Measurements from ENCODE around the gene SPARCL1.
A peak's percentile ranks its signal among the peaks of the same experiment; 100 is the strongest.
"Not testable (repeated sequence)": the region's sequence is repeated elsewhere in the genome, so short reads cannot be mapped to it uniquely, and the experiment has no call there.

Gene SPARCL1

DNA sequence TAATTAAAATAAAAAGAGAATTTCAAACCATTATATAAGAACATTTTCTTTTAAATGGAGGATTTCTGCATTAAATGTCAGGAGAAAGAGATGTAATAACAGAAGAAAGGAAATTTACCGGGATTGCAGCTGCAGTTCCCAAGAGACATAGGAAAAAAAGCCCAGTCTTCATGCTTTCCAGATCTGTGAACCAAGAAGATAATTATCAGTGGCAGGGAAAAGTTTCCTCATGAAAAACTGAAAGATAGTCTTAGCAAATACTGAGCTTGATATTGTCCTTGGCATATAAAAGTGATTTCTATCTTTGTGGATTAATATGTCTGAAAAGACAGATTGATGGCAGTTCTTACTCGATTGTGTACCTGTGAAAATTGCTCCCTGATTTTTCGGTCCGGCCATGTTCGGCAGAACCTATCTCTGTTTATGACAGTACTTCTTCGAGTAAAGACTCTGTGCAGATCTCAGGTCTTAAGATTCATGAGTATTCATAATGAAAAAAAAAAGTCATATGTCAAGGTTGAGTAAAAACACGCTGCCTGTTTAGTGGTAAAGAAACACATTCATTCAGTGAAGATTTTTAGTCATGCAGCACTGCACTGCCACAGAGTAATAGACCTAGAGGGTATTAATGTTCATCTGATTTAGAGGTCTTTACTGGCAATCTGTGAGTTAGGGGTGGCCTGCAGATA, 29.6 kb downstream of the SPARCL1 start:
- no peak for DNase-seq

DNA sequence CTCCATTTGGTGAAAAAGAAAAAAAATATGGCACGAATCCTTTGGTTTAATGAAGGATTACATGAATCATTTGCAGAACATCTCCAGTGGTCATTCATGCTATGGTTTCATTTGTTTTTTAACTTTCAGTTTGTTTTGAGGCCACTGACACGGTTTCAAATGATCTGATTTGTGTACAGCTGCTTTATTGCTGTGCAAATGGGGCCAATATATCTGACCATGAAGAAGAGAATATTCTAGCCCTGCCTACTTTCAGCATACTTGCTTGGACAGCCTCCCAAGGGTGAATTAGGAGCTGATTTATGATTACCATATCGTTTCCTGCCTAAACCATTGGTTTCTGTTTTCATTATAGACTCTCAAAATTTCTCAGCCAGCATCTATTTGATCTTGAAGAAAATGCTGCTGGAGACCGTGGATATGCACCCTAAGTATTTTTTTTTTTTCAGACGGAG, 30.7 kb downstream of the SPARCL1 start:
- no peak for DNase-seq

- no peak for DNase-seq
These were observed 31.6 kb downstream of the SPARCL1 start for GRCh38 chr4:87497578-87497977.

DNA sequence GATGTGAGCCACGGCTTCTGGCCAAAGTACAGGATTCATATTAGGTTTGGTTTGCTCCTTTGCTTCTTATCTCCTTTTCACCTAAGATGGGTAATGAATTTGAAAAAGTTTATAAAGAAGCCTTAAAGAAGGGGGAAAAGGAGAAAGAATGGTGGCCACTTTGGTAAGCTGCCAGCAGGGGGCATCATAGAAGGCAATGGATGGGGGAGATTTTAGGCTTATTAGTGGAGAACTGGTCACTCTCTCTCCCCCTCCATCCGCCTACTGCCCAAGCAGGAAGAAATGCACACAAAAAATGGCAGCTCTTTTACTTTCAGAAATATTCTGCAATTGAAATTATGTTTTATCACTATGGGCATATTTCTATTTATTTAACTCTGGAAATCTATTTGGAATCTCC, 32.0 kb downstream of the SPARCL1 start:
- peak; percentile 32 for DNase-seq

DNA sequence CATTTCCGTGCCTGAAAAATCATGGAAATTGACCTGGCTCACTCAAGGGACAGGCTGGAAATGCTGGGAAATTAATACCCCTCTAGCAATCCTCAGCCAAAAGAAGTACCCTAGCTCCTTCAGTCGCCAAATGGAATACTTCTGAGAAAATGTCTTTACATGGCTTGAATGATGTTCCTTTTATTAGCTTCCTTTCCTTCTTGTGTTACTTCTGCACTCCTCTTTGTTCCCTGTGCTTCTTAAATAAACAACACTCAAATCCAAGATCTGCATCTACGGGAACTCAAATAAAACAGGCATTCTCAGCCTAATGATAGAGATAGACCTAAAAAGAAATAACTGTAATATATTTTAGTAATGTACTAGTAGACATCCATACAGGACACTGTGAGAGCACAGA, 36.1 kb downstream of the SPARCL1 start:
- no peak for DNase-seq

GRCh38 chr4:87491851-87492250, 37.3 kb downstream of the SPARCL1 start:
- not testable (repeated sequence) for DNase-seq

GRCh38 chr4:87491436-87491835, 37.7 kb downstream of the SPARCL1 start:
- DNase-seq: no peak

- no peak for DNase-seq
These were observed 38.4 kb downstream of the SPARCL1 start for GRCh38 chr4:87490664-87491369.

DNA sequence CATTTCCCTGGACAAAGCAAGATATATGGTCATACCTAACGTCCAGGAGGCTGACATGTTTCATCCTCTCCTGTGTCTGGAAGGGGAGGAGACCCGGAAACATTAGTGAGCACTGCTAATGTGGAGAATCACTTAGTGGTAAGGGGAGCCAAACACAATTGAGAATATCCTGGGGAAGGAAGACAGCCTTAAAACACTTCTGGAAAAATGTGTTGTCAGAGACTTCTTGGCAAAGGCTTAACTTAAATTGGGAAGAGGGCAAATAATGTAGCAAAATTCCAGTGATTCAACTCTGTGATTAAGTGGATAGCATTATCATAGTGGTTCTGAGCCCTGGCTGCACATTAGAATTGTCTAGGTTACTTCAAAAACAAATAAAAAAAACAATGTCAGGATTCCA, 39.5 kb downstream of the SPARCL1 start:
- DNase-seq: no peak

GRCh38 chr4:87488666-87489065, 40.5 kb downstream of the SPARCL1 start:
- not testable (repeated sequence) for DNase-seq

- DNase-seq: not testable (repeated sequence)
These were observed 45.9 kb downstream of the SPARCL1 start for GRCh38 chr4:87483247-87483646.

- no peak for DNase-seq
These were observed 47.8 kb downstream of the SPARCL1 start for GRCh38 chr4:87481377-87481776.

- DNase-seq: no peak
These were observed 50.4 kb downstream of the SPARCL1 start for GRCh38 chr4:87478732-87479250.

DNA sequence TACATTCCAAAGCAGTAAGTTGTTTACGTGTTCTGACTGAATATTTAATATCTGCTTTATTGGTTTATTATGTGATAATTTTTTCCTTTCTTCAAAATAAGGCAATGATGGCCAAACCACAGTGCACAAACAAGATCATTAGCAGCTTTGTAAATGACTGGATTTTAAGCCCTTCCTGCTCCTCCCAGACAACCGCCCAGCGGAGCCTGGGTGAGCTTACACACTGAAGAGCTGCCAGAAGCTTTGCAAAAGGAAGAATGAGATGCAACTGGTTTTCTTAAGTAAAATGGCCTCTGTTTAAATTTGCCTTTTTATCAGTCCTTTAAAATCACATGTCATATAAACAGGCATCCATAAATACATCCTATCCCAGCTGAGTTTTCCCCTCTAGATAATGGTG, 52.2 kb downstream of the SPARCL1 start:
- no peak for DNase-seq

GRCh38 chr4:87469390-87469789, 59.8 kb downstream of the SPARCL1 start:
- DNase-seq: no peak

DNA sequence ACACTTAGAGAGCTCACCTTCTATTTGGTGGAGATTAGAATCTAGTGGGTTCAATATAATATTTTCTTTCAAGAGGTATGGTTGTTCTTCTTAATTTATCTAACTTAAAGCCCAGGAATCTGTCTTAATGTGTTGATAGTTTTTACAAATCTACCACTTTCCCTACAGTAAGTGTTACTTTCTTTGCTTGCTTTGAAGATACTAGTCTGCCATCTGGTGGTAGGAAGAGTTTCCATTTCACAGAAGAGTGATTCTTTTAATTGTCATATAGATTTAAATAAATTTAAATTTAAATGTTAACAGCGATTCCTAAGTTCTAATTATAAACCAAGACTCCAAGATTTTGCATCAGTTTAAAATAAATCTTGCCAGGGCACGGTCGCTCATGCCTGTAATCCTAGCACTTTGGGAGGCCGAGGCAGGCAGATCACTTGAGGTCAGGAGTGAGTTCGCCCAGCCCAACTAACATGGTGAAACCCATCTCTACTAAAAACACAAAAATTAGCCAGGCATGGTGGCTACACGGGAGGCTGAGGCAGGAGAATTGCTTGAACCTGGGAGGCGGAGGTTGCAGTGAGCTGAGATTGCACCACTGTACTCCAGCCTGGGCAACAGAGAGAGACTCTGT, 63.3 kb downstream of the SPARCL1 start:
- no peak for DNase-seq

DNA sequence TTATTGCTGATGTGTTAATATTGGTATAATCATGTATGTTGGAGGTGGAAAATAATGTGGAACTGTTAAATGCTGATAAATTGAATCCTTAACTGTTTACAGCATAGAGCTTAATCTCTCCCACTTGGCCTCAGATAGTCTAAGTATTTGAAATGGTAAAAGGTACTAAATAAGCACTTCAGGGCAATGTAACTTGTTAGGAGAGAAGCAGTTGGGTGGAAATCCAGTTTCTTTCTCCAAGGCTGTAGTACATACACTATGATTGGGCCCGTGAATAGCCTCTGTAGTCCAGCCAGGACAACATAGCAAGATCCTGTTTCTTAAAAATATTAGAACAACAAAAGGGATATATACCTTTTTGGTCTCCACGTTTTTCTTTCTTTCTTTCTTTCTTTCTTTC, 67.1 kb downstream of the SPARCL1 start:
- no peak for DNase-seq

DNA sequence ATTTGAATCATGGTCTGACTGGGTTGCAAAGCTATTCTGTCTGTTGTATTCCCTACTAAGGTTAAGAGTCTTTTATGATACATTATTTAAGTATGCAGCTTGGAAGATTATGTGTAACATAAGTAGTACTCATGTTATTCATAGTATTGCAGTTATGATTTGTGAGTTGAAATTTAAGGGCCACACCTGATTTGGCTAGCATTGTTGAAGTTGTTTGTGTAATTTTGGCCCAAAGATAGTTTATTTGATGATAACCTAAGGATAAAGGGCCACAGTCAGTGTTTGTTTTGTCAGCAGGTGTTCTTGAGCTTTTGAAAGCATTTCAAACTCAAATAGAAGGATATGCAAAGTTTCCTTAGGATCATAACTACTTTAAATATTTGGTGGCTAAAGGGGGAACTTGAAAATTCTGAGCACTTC, 67.9 kb downstream of the SPARCL1 start:
- no peak for DNase-seq

GRCh38 chr4:87458913-87459312, 70.3 kb downstream of the SPARCL1 start:
- DNase-seq: no peak

- no peak for DNase-seq
These were observed 77.6 kb downstream of the SPARCL1 start for GRCh38 chr4:87451537-87451936.

GRCh38 chr4:87446375-87446774, 82.8 kb downstream of the SPARCL1 start:
- DNase-seq: not testable (repeated sequence)

GRCh38 chr4:87445964-87446363, 83.2 kb downstream of the SPARCL1 start:
- DNase-seq: no peak

DNA sequence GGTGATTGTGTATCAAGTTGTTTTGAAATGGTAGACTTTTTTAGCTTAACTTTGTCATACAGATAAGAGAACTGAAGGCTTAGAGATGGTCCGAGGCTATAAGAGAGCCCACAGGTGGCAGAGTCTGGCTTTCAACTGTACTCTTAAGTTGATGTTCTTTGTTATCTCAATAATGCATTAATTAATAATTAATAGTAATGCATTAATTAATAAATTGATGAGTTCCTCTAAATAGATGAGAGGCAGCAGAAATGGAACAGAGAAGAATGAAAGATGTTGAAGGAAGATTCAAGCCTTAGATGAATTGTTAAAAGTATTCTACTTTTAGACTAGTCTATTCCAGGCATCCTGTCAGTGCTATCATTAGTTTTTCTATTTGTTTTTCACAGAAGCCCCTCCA, 84.4 kb downstream of the SPARCL1 start:
- no peak for DNase-seq

DNA sequence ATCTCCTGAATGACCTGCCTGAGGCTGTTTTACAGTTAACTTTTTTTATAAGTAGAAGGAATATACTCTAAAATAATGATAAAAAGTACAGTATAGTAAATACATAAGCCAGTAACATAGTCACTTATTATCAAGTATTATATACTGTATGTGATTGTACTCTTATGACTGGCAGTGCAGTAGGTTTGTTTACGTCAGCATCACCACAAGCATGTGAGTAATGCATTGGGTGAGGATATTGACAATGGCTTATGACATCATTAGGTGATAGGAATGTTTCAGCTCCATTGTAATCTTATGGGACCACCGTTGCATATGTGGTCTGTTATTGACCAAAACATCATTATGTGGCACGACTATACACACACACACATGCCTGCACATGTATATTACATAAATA, 86.3 kb downstream of the SPARCL1 start:
- no peak for DNase-seq

Data from stimulated activated CD4-positive, alpha-beta T cell treated with anti-CD3 and anti-CD28 coated beads, Interleukin-15, amount 100 ng/mL, for 24 hours (primary cell).